HEK293T (cell line): ENCODE data around the gene SLC25A48.

Experiments
- PKNOX1 ChIP-seq: fragments of 450-650 bp; IDR thresholded peaks from 2 replicates; pipeline ENCODE4 v1.6.1; 2016
- SP1 ChIP-seq: fragments of 450-650 bp; IDR thresholded peaks from 2 replicates; pipeline ENCODE4 v1.6.1; 2017

GRCh38 chr5:135883441-135883840 is 49.0 kb downstream of the SLC25A48 start:
- TF ChIP-seq SP1 (no peak), PKNOX1 (no peak)
